ENCODE results near the gene CD164L2.
A peak's percentile ranks its signal among the peaks of the same experiment; 100 is the strongest.

Gene CD164L2

DNA sequence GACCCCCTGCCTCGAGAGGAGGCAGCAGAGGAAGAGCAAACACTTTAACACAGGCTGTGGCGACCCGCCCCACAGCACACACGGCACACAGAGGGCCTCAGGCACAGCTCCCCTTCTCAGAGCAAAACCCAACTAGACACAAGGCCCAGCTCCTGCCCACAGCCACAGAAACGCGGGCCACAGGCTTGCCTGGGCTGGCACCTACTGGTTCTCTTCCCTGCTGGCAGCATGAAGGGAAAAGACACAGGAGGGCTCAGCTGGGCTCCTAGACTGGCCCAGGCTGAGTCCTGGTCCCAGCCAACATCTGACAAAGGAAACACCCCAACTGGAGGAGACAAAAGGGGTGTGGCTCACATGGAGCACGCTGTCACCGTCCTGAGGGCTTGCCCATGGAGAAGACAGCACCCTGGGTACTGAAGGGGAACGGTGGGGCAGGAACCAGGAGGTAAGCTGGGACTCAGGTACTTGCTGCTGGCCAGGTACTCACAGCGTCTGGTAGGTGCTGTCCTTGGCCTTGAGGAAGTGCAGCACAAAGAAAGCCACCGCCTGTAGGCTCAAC is 3.5 kb downstream of the CD164L2 start:
- Mint-ChIP-seq H3K9me3 (no peaks in the 10 kb centered on the region), H3K27me3 (ENCODE audit: low read depth) (peaks cover 29% of the 10 kb centered on the region), H3K27ac (no peak overlapping the region), H3K4me3 (no peak overlapping the region), H3K36me3 (ENCODE audit: low read depth) (no peaks in the 10 kb centered on the region), H3K4me1 (peaks cover 16% of the 10 kb centered on the region)
- TF ChIP-seq, protein P1, sequence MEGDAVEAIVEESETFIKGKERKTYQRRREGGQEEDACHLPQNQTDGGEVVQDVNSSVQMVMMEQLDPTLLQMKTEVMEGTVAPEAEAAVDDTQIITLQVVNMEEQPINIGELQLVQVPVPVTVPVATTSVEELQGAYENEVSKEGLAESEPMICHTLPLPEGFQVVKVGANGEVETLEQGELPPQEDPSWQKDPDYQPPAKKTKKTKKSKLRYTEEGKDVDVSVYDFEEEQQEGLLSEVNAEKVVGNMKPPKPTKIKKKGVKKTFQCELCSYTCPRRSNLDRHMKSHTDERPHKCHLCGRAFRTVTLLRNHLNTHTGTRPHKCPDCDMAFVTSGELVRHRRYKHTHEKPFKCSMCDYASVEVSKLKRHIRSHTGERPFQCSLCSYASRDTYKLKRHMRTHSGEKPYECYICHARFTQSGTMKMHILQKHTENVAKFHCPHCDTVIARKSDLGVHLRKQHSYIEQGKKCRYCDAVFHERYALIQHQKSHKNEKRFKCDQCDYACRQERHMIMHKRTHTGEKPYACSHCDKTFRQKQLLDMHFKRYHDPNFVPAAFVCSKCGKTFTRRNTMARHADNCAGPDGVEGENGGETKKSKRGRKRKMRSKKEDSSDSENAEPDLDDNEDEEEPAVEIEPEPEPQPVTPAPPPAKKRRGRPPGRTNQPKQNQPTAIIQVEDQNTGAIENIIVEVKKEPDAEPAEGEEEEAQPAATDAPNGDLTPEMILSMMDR (IDR thresholded peaks at IDR 0.05; ENCODE audit: unreplicated experiment in 3 of 3): no peak

DNA sequence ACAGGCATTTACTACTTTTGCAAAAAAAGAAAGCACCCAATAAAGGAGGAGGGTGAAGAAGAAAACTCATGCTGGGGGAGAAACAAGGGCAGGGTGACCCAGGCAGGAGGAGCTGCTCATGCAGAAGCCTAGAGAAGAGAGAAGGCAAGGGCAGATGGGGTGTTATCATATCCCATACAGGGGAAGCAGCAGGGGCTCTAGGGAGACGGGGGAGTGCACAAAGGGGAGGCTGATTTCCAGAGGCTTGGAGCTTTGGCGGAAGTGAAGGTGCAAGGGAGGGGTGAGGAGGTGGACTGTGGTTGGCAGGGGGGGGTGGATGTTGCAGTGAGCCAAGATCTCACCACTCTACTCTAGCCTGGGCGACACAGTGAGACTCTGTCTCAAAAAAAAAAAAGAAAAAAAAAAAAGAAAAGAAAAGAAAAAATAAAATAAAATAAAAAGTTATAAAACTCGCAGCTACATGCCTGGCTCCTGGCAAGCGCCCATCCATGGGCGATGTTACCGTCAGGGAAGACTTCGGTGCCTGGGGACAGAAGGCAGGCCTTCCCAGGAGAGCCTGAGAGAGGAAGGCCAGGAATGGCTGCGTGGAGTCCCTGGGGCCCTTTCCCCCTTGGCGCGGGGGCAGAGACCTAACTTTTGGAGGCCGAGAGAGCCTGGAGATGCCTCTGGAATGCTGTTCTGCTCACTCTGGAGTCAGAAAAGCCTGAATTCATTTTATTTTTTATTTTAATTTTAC is 5.2 kb downstream of the CD164L2 start:
- Mint-ChIP-seq H3K36me3 (ENCODE audit: low read depth) (no peaks in the 10 kb centered on the region), H3K27ac (peak overlapping the region in 2 of 3 experiments; percentile 3 to 31), H3K4me3 (no peak overlapping the region), H3K9me3 (no peaks in the 10 kb centered on the region), H3K4me1 (peaks cover 16% of the 10 kb centered on the region), H3K27me3 (ENCODE audit: low read depth) (peaks cover 29% of the 10 kb centered on the region)
- TF ChIP-seq, protein P1 (IDR thresholded peaks at IDR 0.05; ENCODE audit: unreplicated experiment in 3 of 3): no peak

DNA sequence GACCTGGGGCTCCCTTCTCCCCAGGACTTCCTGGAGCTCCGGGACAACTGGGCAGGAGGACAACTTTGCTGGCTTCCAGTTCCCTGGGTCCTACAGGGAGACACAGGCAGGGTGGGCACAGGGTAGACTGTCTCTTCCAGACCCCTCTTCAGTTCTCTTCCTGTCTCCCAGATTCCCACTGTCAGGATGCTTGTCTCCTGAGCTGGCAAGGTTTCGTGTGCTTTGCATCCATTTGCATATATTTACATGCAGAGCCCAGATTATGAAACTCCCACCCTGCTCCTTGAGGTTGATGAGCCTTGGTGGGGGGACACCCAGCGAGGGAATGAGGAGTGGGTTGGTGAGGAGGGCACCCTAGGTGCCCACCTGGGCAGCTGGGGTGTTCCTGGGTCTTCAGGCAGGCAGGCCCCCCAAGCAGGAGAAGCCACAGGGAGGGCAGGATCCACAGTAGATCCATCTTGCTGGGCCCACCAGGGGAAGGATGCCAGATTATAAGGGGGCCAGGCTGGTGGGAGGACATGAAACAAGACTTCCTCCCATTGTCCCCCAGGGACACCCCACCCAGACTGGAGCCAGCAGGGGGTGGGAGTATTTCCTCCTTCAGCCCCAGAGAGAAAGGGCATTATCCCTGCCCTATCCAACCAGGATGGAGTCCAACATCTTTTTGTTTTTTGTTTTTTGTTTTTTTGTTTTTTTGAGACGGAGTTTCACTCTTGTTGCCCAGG is 8.6 kb downstream of the CD164L2 start, which contains the start of gene FCN3:
Gene FCN3, minus strand, starts transcription at position 463 of the 725 bp plus-strand sequence. Its CDS starts 6 bp downstream, at position 457.
- no peak within 1 kb of the TSS for H3K27ac Mint-ChIP-seq
- TF ChIP-seq, protein P1 (IDR thresholded peaks at IDR 0.05; ENCODE audit: unreplicated experiment in 3 of 3): no peak
- H3K4me3 Mint-ChIP-seq: no peak within 1 kb of the TSS
- H3K9me3 Mint-ChIP-seq: no peaks in the 10 kb centered on the region
- H3K4me1 Mint-ChIP-seq: peaks cover 5% of the 10 kb centered on the region
- no peaks in the 10 kb centered on the region for H3K36me3 Mint-ChIP-seq (ENCODE audit: low read depth)
- H3K27me3 Mint-ChIP-seq (ENCODE audit: low read depth): peaks cover 11% of the 10 kb centered on the region

DNA sequence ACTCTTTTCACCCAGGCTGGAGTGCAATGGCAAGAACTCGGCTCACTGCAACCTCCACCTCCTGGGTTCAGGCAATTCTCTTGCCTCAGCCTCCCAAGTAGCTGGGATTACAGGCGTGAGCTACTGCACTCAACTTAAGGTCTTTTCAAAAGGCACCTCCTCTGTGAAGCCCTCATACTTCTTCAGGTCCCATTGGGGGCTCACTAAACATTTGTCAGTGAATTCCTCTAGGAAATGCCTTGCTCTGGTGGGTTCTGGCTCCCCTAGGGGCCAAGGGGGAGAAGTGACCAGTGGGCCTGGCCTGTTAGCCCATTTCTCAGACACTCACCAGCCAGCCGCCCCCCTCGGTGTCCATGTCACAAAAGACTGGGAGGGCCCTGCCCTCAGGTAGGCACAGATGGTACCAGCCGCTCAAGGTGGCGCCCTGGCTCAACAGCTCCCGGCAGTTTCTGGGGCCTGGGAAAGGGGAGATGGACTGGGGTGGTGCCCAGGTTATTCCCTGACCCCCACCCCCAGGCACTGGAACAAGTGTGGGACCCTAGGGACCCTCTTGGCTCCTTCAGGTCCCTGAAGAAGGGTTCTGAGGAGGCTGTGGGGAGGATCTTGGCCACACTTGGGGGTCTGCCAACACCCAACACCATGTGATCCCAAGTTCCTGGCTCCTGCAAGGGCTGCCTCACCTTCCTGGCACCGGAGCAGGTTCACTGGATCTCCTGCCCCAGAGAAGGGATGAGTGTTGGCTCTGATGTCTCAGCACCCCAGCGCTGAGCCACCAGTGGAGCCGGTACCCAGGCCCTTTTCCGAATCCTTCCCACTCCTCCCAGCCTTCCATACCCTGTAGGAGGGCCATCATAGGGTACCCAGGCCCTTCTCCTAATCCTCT is 10.1 kb downstream of the CD164L2 start:
- Mint-ChIP-seq H3K36me3 (ENCODE audit: low read depth) (no peaks in the 10 kb centered on the region), H3K9me3 (no peaks in the 10 kb centered on the region), H3K4me3 (no peak overlapping the region), H3K27ac (peak overlapping the region in 2 of 3 experiments; percentile 60 to 80), H3K4me1 (peaks cover 11% of the 10 kb centered on the region), H3K27me3 (ENCODE audit: low read depth) (peaks cover 11% of the 10 kb centered on the region)
- TF ChIP-seq, protein P1 (IDR thresholded peaks at IDR 0.05; ENCODE audit: unreplicated experiment in 3 of 3): peak in 2 of 3 experiments; percentile 8 to 20

- no peaks in the 10 kb centered on the region for H3K9me3 Mint-ChIP-seq
- TF ChIP-seq, protein P1 (IDR thresholded peaks at IDR 0.05; ENCODE audit: unreplicated experiment in 3 of 3): no peak
These were observed 10.9 kb downstream of the CD164L2 start for GRCh38 chr1:27372022-27372807.

More at GRCh38 chr1:27372022-27372807, 10.9 kb downstream of the CD164L2 start:
- H3K4me1 Mint-ChIP-seq: peaks cover 13% of the 10 kb centered on the region
- peak overlapping the region; percentile 60 to 80 (median 74) for H3K27ac Mint-ChIP-seq
- no peaks in the 10 kb centered on the region for H3K36me3 Mint-ChIP-seq (ENCODE audit: low read depth)
- H3K4me3 Mint-ChIP-seq: peak overlapping the region in 2 of 3 experiments; percentile 0 to 52
- peaks cover 13% of the 10 kb centered on the region for H3K27me3 Mint-ChIP-seq (ENCODE audit: low read depth)
